SK-N-MC (cell line): Measurements from ENCODE around the gene NDUFAF3.

ENCODE experiments used
- DNase-seq: peaks from one replicate; pipeline ENCODE4 v3.0.0-alpha.2; 2011; ENCODE audit warnings: low read depth, low spot score
- H3K27ac ChIP-seq: fragments of 200-600 bp; sonication (generic); 2 replicates; pipeline ENCODE4 v1.5.1; 2016; ENCODE audit warnings: mixed run types
- H3K36me3 ChIP-seq: fragments of 200-600 bp; sonication (generic); 2 replicates; pipeline ENCODE4 v1.6.1; 2017; ENCODE audit warnings: antibody characterized with exemption, low read length, mixed read lengths; ENCODE audit not compliant: insufficient read depth
- H3K4me3 ChIP-seq: fragments of 200-600 bp; sonication (generic); 2 replicates; pipeline ENCODE4 v1.5.1; 2016
- H3K9ac ChIP-seq: fragments of 200-600 bp; sonication (generic); 2 replicates; pipeline ENCODE4 v1.8.0; 2017; ENCODE audit warnings: mixed run types, mixed read lengths; ENCODE audit not compliant: insufficient read length
- H3K9me3 ChIP-seq: fragments of 200-600 bp; sonication (generic); 2 replicates; pipeline ENCODE4 v1.6.1; 2017; ENCODE audit warnings: low read depth, mild to moderate bottlenecking, antibody characterized with exemption, low read length, moderate library complexity, mixed read lengths
- EZH2 ChIP-seq: fragments of 200-600 bp; sonication (generic); IDR thresholded peaks from one replicate; pipeline ENCODE4 v1.6.1; 2017; ENCODE audit warnings: antibody characterized with exemption
- FOXP2 ChIP-seq: optimal IDR thresholded peaks from 2 replicates; pipeline ENCODE3; 2011; ENCODE audit warnings: mild to moderate bottlenecking, moderate library complexity; ENCODE audit not compliant: insufficient read depth; ENCODE audit errors: extremely low read length, control extremely low read depth
- POLR2AphosphoS5 ChIP-seq: IDR thresholded peaks from 2 replicates; pipeline ENCODE4 v1.6.1; 2012; ENCODE audit warnings: mild to moderate bottlenecking, low read depth, low read length, borderline replicate concordance

Gene NDUFAF3

GRCh38 chr3:49053543-49053942 lies 31.6 kb downstream of the NDUFAF3 start:
- TF ChIP-seq POLR2AphosphoS5, result no peak
- TF ChIP-seq FOXP2, result no peak
- TF ChIP-seq EZH2, result no peak
- H3K36me3 ChIP-seq, result peaks cover 24% of the 10 kb centered on the region; the same call in 1 of the 2 replicates

GRCh38 chr3:49054344-49054862 lies 32.5 kb downstream of the NDUFAF3 start:
- TF ChIP-seq POLR2AphosphoS5 (no peak), FOXP2 (no peak), EZH2 (no peak)
- Histone ChIP-seq H3K27ac (no peak overlapping the region), H3K9me3 (no peaks in the 10 kb centered on the region), H3K36me3 (peaks cover 24% of the 10 kb centered on the region; the same call in 1 of the 2 replicates), H3K4me3 (no peak overlapping the region), H3K9ac (no peak overlapping the region)
- DNase-seq, result no peak

More at GRCh38 chr3:49053543-49053942, 31.6 kb downstream of the NDUFAF3 start:
- H3K9ac ChIP-seq, result no peak overlapping the region
- H3K9me3 ChIP-seq, result no peaks in the 10 kb centered on the region
- H3K27ac ChIP-seq, result no peak overlapping the region
- DNase-seq, result no peak
- H3K4me3 ChIP-seq, result no peak overlapping the region

- H3K36me3 ChIP-seq, result peaks cover 24% of the 10 kb centered on the region; the same call in 1 of the 2 replicates
- H3K27ac ChIP-seq, result no peak overlapping the region
- TF ChIP-seq POLR2AphosphoS5 (no peak; the same call in 1 of the 2 replicates), FOXP2 (no peak), EZH2 (no peak)
- no peak overlapping the region for H3K9ac ChIP-seq
- no peak for DNase-seq
- H3K9me3 ChIP-seq, result no peaks in the 10 kb centered on the region
- no peak overlapping the region for H3K4me3 ChIP-seq
Observed at GRCh38 chr3:49057268-49057667, 35.3 kb downstream of the NDUFAF3 start.

- DNase-seq, result no peak
- H3K9ac ChIP-seq, result no peak overlapping the region
- no peak for TF ChIP-seq POLR2AphosphoS5
- TF ChIP-seq FOXP2, result no peak
- no peak for TF ChIP-seq EZH2
- H3K27ac ChIP-seq, result no peak overlapping the region
- H3K36me3 ChIP-seq, result peaks cover 24% of the 10 kb centered on the region
- no peak overlapping the region for H3K4me3 ChIP-seq
- H3K9me3 ChIP-seq, result no peaks in the 10 kb centered on the region
Observed at GRCh38 chr3:49058011-49058410, 36.1 kb downstream of the NDUFAF3 start.
